Endothelial cell (in vitro differentiated cells): ENCODE measurements around the gene SPDYE6. TPM values are rescaled to one million over a fixed set of nuclear protein-coding genes. Genes with fewer than 3 reads are reported as not detected.
"Not testable (repeated sequence)": the region's sequence is repeated elsewhere in the genome, so short reads cannot be mapped to it uniquely, and the experiment has no call there.

Source experiments
- DNase-seq: peaks from one replicate; pipeline ENCODE4 v3.0.0; 2021; ENCODE audit warnings: low spot score
- H3K27ac Mint-ChIP-seq: one replicate; pipeline ENCODE4 v1.8.0; 2021; ENCODE audit warnings: mixed read lengths, inconsistent platforms; ENCODE audit not compliant: unreplicated experiment
- H3K27me3 Mint-ChIP-seq: one replicate; pipeline ENCODE4 v1.8.0; 2021; ENCODE audit warnings: mild to moderate bottlenecking, moderate library complexity, mixed read lengths, inconsistent platforms; ENCODE audit not compliant: unreplicated experiment
- H3K36me3 Mint-ChIP-seq: one replicate; pipeline ENCODE4 v1.8.0; 2021; ENCODE audit warnings: mild to moderate bottlenecking, low read depth, mixed read lengths, inconsistent platforms; ENCODE audit not compliant: unreplicated experiment
- H3K4me1 Mint-ChIP-seq: one replicate; pipeline ENCODE4 v1.8.0; 2021; ENCODE audit warnings: mild to moderate bottlenecking, mixed read lengths, inconsistent platforms; ENCODE audit not compliant: unreplicated experiment
- H3K4me3 Mint-ChIP-seq: one replicate; pipeline ENCODE4 v1.8.0; 2021; ENCODE audit warnings: mild to moderate bottlenecking, mixed read lengths, inconsistent platforms; ENCODE audit not compliant: unreplicated experiment
- H3K9me3 Mint-ChIP-seq: one replicate; pipeline ENCODE4 v1.8.0; 2021; ENCODE audit warnings: mixed read lengths, inconsistent platforms; ENCODE audit not compliant: unreplicated experiment
- CTCF ChIP-seq: fragments of 200-600 bp; sonication (generic); IDR thresholded peaks from one replicate; pipeline ENCODE4 v1.5.0; 2021; ENCODE audit warnings: antibody characterized with exemption; ENCODE audit not compliant: unreplicated experiment
- total RNA-seq: library from RNA; stranded (reverse); fragmentation: NEBNext Ultra II Directional; extraction: Animal tissue kit (Norgen Biotek cat#: 25700); gene quantifications from one replicate; pipeline ENCODE4 v1.2.1, GENCODE V29; 2021; ENCODE audit not compliant: unreplicated experiment

SPDYE6 gene
- total RNA-seq, 1 donor from 2014 or later: not detected

GRCh38 chr7:102392330-102392729 is 36.1 kb upstream of the SPDYE6 start:
- no peak overlapping the region for H3K4me3 Mint-ChIP-seq
- H3K9me3 Mint-ChIP-seq: no peaks in the 10 kb centered on the region
- TF ChIP-seq CTCF: no peak
- H3K4me1 Mint-ChIP-seq: peaks cover 36% of the 10 kb centered on the region
- peaks cover 10% of the 10 kb centered on the region for H3K36me3 Mint-ChIP-seq
- no peak for DNase-seq
- peaks cover 12% of the 10 kb centered on the region for H3K27me3 Mint-ChIP-seq
- peak overlapping the region; percentile 76 for H3K27ac Mint-ChIP-seq

- H3K4me3 Mint-ChIP-seq: no peak overlapping the region
- peaks cover 7% of the 10 kb centered on the region for H3K36me3 Mint-ChIP-seq
- peaks cover 5% of the 10 kb centered on the region for H3K27me3 Mint-ChIP-seq
- H3K27ac Mint-ChIP-seq: no peak overlapping the region
- peak; percentile 87 for DNase-seq
- peaks cover 27% of the 10 kb centered on the region for H3K4me1 Mint-ChIP-seq
- H3K9me3 Mint-ChIP-seq: no peaks in the 10 kb centered on the region
- TF ChIP-seq CTCF: peak; percentile 77
Observed at GRCh38 chr7:102390697-102391484, 34.6 kb upstream of the SPDYE6 start.

GRCh38 chr7:102389810-102390209 is 33.6 kb upstream of the SPDYE6 start:
- Mint-ChIP-seq H3K27ac (no peak overlapping the region), H3K4me3 (no peak overlapping the region), H3K36me3 (peaks cover 3% of the 10 kb centered on the region), H3K9me3 (no peaks in the 10 kb centered on the region), H3K4me1 (peaks cover 23% of the 10 kb centered on the region), H3K27me3 (no peaks in the 10 kb centered on the region)
- TF ChIP-seq CTCF: no peak
- DNase-seq: no peak

GRCh38 chr7:102387064-102387463 is 30.8 kb upstream of the SPDYE6 start:
- Mint-ChIP-seq H3K27ac (no peak overlapping the region), H3K4me1 (peaks cover 6% of the 10 kb centered on the region), H3K9me3 (no peaks in the 10 kb centered on the region), H3K27me3 (no peaks in the 10 kb centered on the region), H3K36me3 (peaks cover 8% of the 10 kb centered on the region), H3K4me3 (no peak overlapping the region)
- TF ChIP-seq CTCF: no peak
- DNase-seq: no peak

- peak overlapping the region; percentile 91 for H3K27ac Mint-ChIP-seq
- not testable (repeated sequence) for DNase-seq, H3K27me3 Mint-ChIP-seq, H3K4me3 Mint-ChIP-seq, H3K9me3 Mint-ChIP-seq
- H3K36me3 Mint-ChIP-seq: peaks cover 26% of the 10 kb centered on the region
- peaks cover 21% of the 10 kb centered on the region for H3K4me1 Mint-ChIP-seq
Observed at GRCh38 chr7:102381696-102382425, 25.6 kb upstream of the SPDYE6 start.

GRCh38 chr7:102380837-102381236 is 24.6 kb upstream of the SPDYE6 start:
- DNase-seq, H3K9me3 Mint-ChIP-seq, H3K27me3 Mint-ChIP-seq: not testable (repeated sequence)
- peaks cover 22% of the 10 kb centered on the region for H3K4me1 Mint-ChIP-seq
- H3K4me3 Mint-ChIP-seq: peak overlapping the region; percentile 31
- H3K27ac Mint-ChIP-seq: peak overlapping the region; percentile 61
- H3K36me3 Mint-ChIP-seq: peaks cover 27% of the 10 kb centered on the region
